Suprapubic skin (tissue), 4 donors: ENCODE results near the gene C1QTNF7. TPM values are rescaled to one million over a fixed set of nuclear protein-coding genes. Genes with fewer than 3 reads are reported as not detected.

ENCODE experiments used
- DNase-seq, 2 donors: peaks; one replicate each; pipeline ENCODE4 v3.0.0-alpha.2; 2019; ENCODE audit warnings: low spot score in 2 of 2
- H3K27ac ChIP-seq: fragments of 200-600 bp; sonication (generic); one replicate; pipeline ENCODE4 v1.5.1; 2019
- H3K27me3 ChIP-seq: fragments of 200-600 bp; sonication (generic); one replicate; pipeline ENCODE4 v1.5.1; 2019
- H3K36me3 ChIP-seq: fragments of 200-600 bp; sonication (generic); one replicate; pipeline ENCODE4 v1.5.1; 2019
- H3K4me1 ChIP-seq: fragments of 200-600 bp; sonication (generic); one replicate; pipeline ENCODE4 v1.5.1; 2019
- H3K4me3 ChIP-seq: fragments of 200-600 bp; sonication (generic); one replicate; pipeline ENCODE4 v1.5.1; 2019; ENCODE audit warnings: mild to moderate bottlenecking
- H3K9me3 ChIP-seq: fragments of 200-600 bp; sonication (generic); one replicate; pipeline ENCODE4 v1.5.1; 2019
- EP300 ChIP-seq: sonication (generic); formaldehyde crosslinking; IDR thresholded peaks from one replicate; pipeline ENCODE4 v1.6.1; 2017; ENCODE audit warnings: antibody characterized with exemption
- POLR2A ChIP-seq, 2 donors: fragments of 450-650 bp; IDR thresholded peaks; one replicate each; pipeline ENCODE4 v1.6.1; 2017; ENCODE audit warnings: antibody characterized with exemption in 2 of 2, mild to moderate bottlenecking in 2 of 2, moderate library complexity in 2 of 2
- POLR2AphosphoS5 ChIP-seq, 3 donors: sonication (generic); formaldehyde crosslinking; IDR thresholded peaks; one replicate each; pipeline ENCODE4 v1.6.1; 2017; ENCODE audit warnings: antibody characterized with exemption in 3 of 3
- WGBS: methylation state at CpG from one replicate; pipeline ENCODE4 v1.1.5; 2018; 5-methylcytosine and 5-hydroxymethylcytosine counted together
- total RNA-seq, 4 donors: library from RNA; depleted of rRNA; stranded (reverse); fragments of >200 nt; gene quantifications; one replicate each; pipeline ENCODE4 v1.1.0, GENCODE V29; 2016
- TF ChIP-seq, protein P1 (sequence below), 2 donors: fragments of 200-600 bp in 1 of 2; fragments of 450-650 bp in 1 of 2; sonication (generic) in 1 of 2; IDR thresholded peaks; one replicate each; pipeline ENCODE4 v1.5.1; 2016 to 2019; ENCODE audit warnings: antibody characterized with exemption in 2 of 2, mild to moderate bottlenecking in 1 of 2, moderate library complexity in 1 of 2

C1QTNF7 gene
- total RNA-seq, 4 donors from 2014 or later: 0.80 to 6.5 (median 3.3) TPM

DNA sequence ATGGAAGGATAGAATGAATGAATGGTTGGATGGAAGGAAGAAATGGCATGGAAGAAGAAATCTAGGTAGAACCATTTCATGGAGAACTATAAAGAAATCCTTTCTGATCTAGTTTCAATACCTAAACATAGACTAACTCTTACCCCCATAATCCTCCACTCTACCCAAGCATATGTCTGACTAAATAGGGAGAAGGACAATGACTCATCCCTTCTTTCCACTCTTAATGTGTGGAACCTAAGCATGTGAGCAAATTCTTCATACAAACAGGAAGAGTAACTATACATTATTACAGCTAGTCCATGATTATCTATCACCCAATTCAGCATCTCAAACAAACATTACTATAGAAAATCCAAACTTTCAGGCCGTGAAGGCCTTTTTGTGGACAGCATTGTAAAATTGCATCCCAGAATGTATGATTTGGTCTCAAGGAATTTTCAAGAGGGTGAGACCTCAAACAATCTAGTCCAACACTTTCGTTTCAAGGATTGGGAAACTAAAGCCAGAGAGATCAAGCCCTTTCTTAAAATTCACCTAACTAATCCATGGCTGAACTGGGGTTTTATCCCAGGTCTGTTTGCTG lies 11.2 kb downstream of the C1QTNF7 start:
- no peaks in the 10 kb centered on the region for H3K36me3 ChIP-seq
- H3K4me3 ChIP-seq: no peak overlapping the region
- H3K27ac ChIP-seq: no peak overlapping the region
- TF ChIP-seq POLR2AphosphoS5 (IDR thresholded peaks at IDR 0.05) (no peak), EP300 (no peak), POLR2A (IDR thresholded peaks at IDR 0.05) (no peak)
- TF ChIP-seq, protein P1, sequence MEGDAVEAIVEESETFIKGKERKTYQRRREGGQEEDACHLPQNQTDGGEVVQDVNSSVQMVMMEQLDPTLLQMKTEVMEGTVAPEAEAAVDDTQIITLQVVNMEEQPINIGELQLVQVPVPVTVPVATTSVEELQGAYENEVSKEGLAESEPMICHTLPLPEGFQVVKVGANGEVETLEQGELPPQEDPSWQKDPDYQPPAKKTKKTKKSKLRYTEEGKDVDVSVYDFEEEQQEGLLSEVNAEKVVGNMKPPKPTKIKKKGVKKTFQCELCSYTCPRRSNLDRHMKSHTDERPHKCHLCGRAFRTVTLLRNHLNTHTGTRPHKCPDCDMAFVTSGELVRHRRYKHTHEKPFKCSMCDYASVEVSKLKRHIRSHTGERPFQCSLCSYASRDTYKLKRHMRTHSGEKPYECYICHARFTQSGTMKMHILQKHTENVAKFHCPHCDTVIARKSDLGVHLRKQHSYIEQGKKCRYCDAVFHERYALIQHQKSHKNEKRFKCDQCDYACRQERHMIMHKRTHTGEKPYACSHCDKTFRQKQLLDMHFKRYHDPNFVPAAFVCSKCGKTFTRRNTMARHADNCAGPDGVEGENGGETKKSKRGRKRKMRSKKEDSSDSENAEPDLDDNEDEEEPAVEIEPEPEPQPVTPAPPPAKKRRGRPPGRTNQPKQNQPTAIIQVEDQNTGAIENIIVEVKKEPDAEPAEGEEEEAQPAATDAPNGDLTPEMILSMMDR (IDR thresholded peaks at IDR 0.05): no peak
- H3K27me3 ChIP-seq: no peaks in the 10 kb centered on the region
- peaks cover 10% of the 10 kb centered on the region for H3K4me1 ChIP-seq
- H3K9me3 ChIP-seq: no peaks in the 10 kb centered on the region
- WGBS: 86% methylated on average over 2 of the region's 2 CpGs
- DNase-seq: no peak

DNA sequence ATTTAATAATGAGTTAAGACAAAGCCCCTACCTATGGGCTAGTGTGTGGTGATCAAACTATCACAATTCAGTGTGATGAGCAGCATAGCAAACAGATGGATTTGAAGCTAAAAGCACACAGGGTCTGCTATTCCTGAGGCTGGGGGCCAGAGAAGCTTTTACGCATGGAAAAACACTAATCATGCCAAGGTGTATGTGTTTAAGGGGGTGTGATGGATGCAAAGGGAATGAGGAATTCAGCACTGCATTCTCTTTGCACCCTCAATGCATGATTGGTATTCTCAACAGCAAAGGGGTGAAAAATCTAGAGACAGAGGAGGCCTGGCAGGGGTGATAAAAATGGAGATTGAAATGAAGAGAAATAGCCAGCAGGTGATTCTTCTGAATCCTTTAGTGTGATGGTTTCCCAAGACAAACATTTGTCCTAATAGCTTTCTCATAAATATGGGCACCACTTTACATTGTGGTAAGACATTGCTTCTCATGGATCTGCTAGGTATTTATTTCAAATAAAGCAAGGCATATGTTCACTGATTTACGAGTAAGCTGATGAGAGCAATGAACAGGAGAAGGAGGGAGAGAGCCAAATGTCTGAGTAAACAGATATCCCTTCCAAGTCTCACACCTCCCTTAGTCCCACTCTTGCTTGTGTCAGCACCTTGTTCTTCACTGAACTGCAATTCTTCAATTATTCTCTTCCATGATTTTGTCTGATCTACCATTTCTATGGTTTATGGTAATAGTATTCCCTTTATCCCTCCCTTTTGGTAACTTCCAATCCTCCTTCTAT lies 15.7 kb downstream of the C1QTNF7 start:
- WGBS: 67% methylated on average over 2 of the region's 2 CpGs
- Histone ChIP-seq H3K27ac (no peak overlapping the region), H3K4me1 (no peaks in the 10 kb centered on the region), H3K4me3 (no peak overlapping the region), H3K36me3 (no peaks in the 10 kb centered on the region), H3K27me3 (no peaks in the 10 kb centered on the region), H3K9me3 (no peaks in the 10 kb centered on the region)
- no peak for DNase-seq
- TF ChIP-seq POLR2A (IDR thresholded peaks at IDR 0.05) (no peak), EP300 (no peak), POLR2AphosphoS5 (IDR thresholded peaks at IDR 0.05) (no peak)
- TF ChIP-seq, protein P1 (IDR thresholded peaks at IDR 0.05): no peak

DNA sequence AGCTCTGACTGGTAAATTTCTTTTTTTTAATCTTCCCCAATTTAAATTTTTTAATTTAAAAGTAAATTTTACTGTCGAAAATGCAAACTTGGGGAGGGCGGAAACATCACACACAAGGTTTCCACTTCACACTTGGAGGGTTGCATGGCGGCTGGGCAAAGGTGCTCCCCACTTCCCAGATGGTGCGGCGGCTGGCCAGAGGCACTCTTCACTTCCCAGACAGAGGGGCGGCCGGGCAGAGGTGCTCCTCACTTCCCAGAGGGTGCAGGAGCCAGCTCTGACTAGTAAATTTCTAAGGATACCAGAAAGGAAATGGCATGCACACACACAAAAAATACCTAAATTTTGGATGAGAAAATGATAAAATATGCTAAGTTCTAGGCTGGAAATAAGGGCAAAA lies 16.4 kb downstream of the C1QTNF7 start:
- H3K36me3 ChIP-seq: no peaks in the 10 kb centered on the region
- H3K9me3 ChIP-seq: no peaks in the 10 kb centered on the region
- no peak overlapping the region for H3K27ac ChIP-seq
- 98% methylated on average over 7 of the region's 7 CpGs for WGBS
- no peak overlapping the region for H3K4me3 ChIP-seq
- TF ChIP-seq EP300: no peak
- TF ChIP-seq, protein P1 (IDR thresholded peaks at IDR 0.05): no peak
- TF ChIP-seq POLR2A (IDR thresholded peaks at IDR 0.05): no peak
- no peak for TF ChIP-seq POLR2AphosphoS5 (IDR thresholded peaks at IDR 0.05)
- H3K27me3 ChIP-seq: no peaks in the 10 kb centered on the region
- no peaks in the 10 kb centered on the region for H3K4me1 ChIP-seq
- no peak for DNase-seq

DNA sequence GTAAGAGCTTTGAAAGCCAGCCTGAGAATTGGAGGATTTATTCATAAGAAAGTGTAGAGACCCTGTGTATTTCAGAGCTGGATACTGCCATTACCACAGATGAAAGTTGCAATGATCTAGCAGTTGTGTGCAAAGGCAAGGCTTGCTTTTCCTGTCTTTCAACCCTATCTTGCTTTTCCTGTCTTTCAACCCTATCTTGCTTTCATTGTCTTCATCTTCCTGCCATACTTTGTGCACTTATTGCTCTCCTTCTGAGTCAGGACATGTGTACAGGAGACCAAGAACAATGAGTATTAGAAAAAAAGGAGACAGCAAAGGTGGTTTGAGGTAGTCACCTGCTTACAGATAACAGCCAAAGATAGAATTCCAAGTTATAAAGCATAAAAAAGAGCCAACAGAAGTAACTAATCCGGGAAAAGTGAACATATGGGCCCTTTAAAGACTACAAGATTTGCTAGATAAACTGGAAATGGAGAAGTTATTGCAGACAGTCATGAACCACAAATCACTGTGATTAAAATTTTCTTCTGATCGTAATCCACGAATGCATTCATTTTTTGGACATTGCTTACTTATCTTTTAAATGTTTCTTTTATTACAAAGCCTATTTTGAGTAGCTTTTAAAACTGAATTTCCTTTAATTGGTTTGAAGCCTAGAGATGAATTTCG lies 17.2 kb downstream of the C1QTNF7 start:
- Histone ChIP-seq H3K36me3 (no peaks in the 10 kb centered on the region), H3K27me3 (no peaks in the 10 kb centered on the region), H3K27ac (no peak overlapping the region), H3K4me1 (no peaks in the 10 kb centered on the region), H3K9me3 (no peaks in the 10 kb centered on the region), H3K4me3 (no peak overlapping the region)
- no peak for DNase-seq
- WGBS: 54% methylated on average over 4 of the region's 4 CpGs
- TF ChIP-seq EP300 (no peak), POLR2A (IDR thresholded peaks at IDR 0.05) (no peak), POLR2AphosphoS5 (IDR thresholded peaks at IDR 0.05) (peak in 1 of 3 donors; percentile 42)
- TF ChIP-seq, protein P1 (IDR thresholded peaks at IDR 0.05): no peak
